K562 (cell line): ENCODE measurements around the gene IRF1. TPM values are rescaled to one million over a fixed set of nuclear protein-coding genes. Genes with fewer than 3 reads are reported as not detected.

Experiments used
- BRD9 ChIP-seq: fragments of 450-650 bp; IDR thresholded peaks from 2 replicates; pipeline ENCODE4 v1.6.1; 2018; ENCODE audit warnings: low read depth; ENCODE audit not compliant: partially characterized antibody
- CREBBP ChIP-seq: IDR thresholded peaks from one replicate; pipeline ENCODE4 v1.6.1; 2012; ENCODE audit warnings: low read depth, mild to moderate bottlenecking, control low read depth, inconsistent platforms, low read length
- CTBP1 ChIP-seq: fragments of 450-650 bp; IDR thresholded peaks from 2 replicates; pipeline ENCODE4 v1.6.1; 2016; ENCODE audit warnings: borderline replicate concordance
- CTCF ChIP-seq, 3 experiments: IDR thresholded peaks in 2 of 3; conservative IDR thresholded peaks in 1 of 3; 2 replicates each; pipeline ENCODE4 v1.5.1; 2011 to 2012; ENCODE audit warnings: low read length in 3 of 3, mild to moderate bottlenecking in 3 of 3, control low read depth in 2 of 3, improper control_type of control experiment in 1 of 3, inconsistent platforms in 1 of 3, low read depth in 1 of 3, mixed read lengths in 1 of 3, moderate library complexity in 1 of 3; ENCODE audit not compliant: insufficient read depth in 2 of 3
- FOXO4 ChIP-seq: fragments of 450-650 bp; formaldehyde crosslinking; IDR thresholded peaks from 2 replicates; pipeline ENCODE4 v1.4.0; 2020; ENCODE audit warnings: mild to moderate bottlenecking, moderate library complexity
- GABPA ChIP-seq: fragments of 200-800 bp; sonication (Bioruptor generic); conservative IDR thresholded peaks from 2 replicates; pipeline ENCODE4 v1.6.1; 2016; ENCODE audit warnings: low read depth, missing genetic modification characterization, missing compliant biosample characterization
- MEF2D ChIP-seq: conservative IDR thresholded peaks from 2 replicates; pipeline ENCODE4 v1.6.1; 2016; ENCODE audit warnings: low read depth, missing genetic modification characterization, missing compliant biosample characterization
- NR4A1 ChIP-seq, 2 experiments: fragments of 250-450 bp in 1 of 2; fragments of 450-650 bp in 1 of 2; sonication (Bioruptor Pico) in 1 of 2; IDR thresholded peaks; 2 replicates each; pipeline versions ENCODE4 v1.4.0 to v1.6.1; 2016 to 2020; ENCODE audit warnings: mild to moderate bottlenecking in 2 of 2, missing compliant biosample characterization in 1 of 2, missing genetic modification characterization in 1 of 2, moderate library complexity in 1 of 2
- RBFOX2 ChIP-seq: fragments of 200-400 bp; formaldehyde crosslinking; IDR thresholded peaks from 2 replicates; pipeline ENCODE4 v1.6.1; 2017; ENCODE audit warnings: low read depth, mild to moderate bottlenecking, low read length, moderate library complexity
- RNF2 ChIP-seq: sonication (generic); IDR thresholded peaks from 2 replicates; pipeline ENCODE4 v1.6.1; 2016
- SRF ChIP-seq, 2 experiments: fragments of 250-450, 450-650 bp in 1 of 2; sonication (Bioruptor Pico) in 1 of 2; sonication (generic) in 1 of 2; formaldehyde crosslinking; IDR thresholded peaks; 2 replicates each; pipeline versions ENCODE4 v1.5.0 to v1.5.1; 2020 to 2022; ENCODE audit warnings: mild to moderate bottlenecking in 1 of 2, missing genetic modification reagents in 1 of 2
- ZBTB17 ChIP-seq: fragments of 450-650 bp; formaldehyde crosslinking; IDR thresholded peaks from 2 replicates; pipeline ENCODE4 v1.4.0; 2020; ENCODE audit warnings: mild to moderate bottlenecking
- ZKSCAN1 ChIP-seq: fragments of 150-350 bp; IDR thresholded peaks from 2 replicates; pipeline ENCODE4 v1.6.1; 2016; ENCODE audit warnings: low read depth, low read length
- ZNF561 ChIP-seq: fragments of 450-650 bp; formaldehyde crosslinking; conservative IDR thresholded peaks from 2 replicates; pipeline ENCODE4 v1.4.0; 2020; ENCODE audit warnings: mild to moderate bottlenecking, moderate library complexity
- ZNF766 ChIP-seq: fragments of 200-800 bp; sonication (Bioruptor generic); conservative IDR thresholded peaks from 2 replicates; pipeline ENCODE4 v1.6.1; 2016; ENCODE audit warnings: missing genetic modification characterization, missing compliant biosample characterization
- ZNF79 ChIP-seq: fragments of 250-450 bp; sonication (Bioruptor Pico); IDR thresholded peaks from 2 replicates; pipeline ENCODE4 v1.4.0; 2020; ENCODE audit warnings: low read depth, mild to moderate bottlenecking, moderate library complexity
- polyA plus RNA-seq, 8 experiments: library from polyadenylated mRNA; depleted of rRNA in 4 of 8; stranded (reverse) in 5 of 8; unstranded in 3 of 8; fragments of >200 nt; fragmentation: Nextera tagmentation in 2 of 8; fragmentation: Illumina TruSeq in 1 of 8; extraction: Ambion mirVana in 2 of 8; extraction: Trizol in 1 of 8; gene quantifications; 2 replicates each; pipeline versions ENCODE4 v1.2.1 to v1.2.3, GENCODE V29; 2011 to 2014; ENCODE audit warnings: inconsistent platforms in 1 of 8, missing spikeins in 1 of 8
- total RNA-seq, 7 experiments: library from RNA; depleted of rRNA in 6 of 7; stranded (reverse); fragments of >200 nt in 6 of 7; fragmentation: Illumina TruSeq in 2 of 7; extraction: Trizol in 2 of 7; gene quantifications; 2 replicates each; pipeline versions ENCODE4 v1.2.1 to v1.2.3, GENCODE V29; 2011 to 2021; ENCODE audit warnings: low replicate concordance in 1 of 7
- TF ChIP-seq, protein P1 (sequence below): fragments of 450-650 bp; formaldehyde crosslinking; IDR thresholded peaks from 2 replicates; pipeline ENCODE4 v1.4.0; 2020; ENCODE audit warnings: mild to moderate bottlenecking, moderate library complexity
- TF ChIP-seq, protein P2 (sequence below): sonication (generic); formaldehyde crosslinking; IDR thresholded peaks from 2 replicates; pipeline ENCODE4 v1.8.0; 2022; ENCODE audit warnings: missing genetic modification reagents, mild to moderate bottlenecking, moderate library complexity, borderline replicate concordance
- TF ChIP-seq, protein P3 (sequence below): fragments of 250-450 bp; sonication (Bioruptor Pico); IDR thresholded peaks from 2 replicates; pipeline ENCODE4 v1.4.0; 2020

The IRF1 gene
- total and polyA plus RNA-seq, 9 of the 15 experiments (the other 6 are each of a cell fraction or from before 2014, with no cell fraction given) = 1.1 to 12.3 (median 5.9) TPM

- TF ChIP-seq MEF2D (no peak), SRF (CRISPR knock-in tag; IDR thresholded peaks at IDR 0.05) (peak in 1 of 2 experiments; percentile 90; a peak in 2 of 4 replicates), RNF2 (peak; percentile 65; the same call in 1 of the 2 replicates), ZNF766 (CRISPR knock-in tag) (peak; percentile 67; the same call in 1 of the 2 replicates), ZNF79 (CRISPR knock-in tag) (peak; percentile 62; the same call in 1 of the 2 replicates), GABPA (tag) (peak; percentile 47; the same call in 1 of the 2 replicates), RBFOX2 (peak; percentile 36; the same call in 1 of the 2 replicates), CTCF (IDR thresholded peaks at IDR 0.05 in 2 of 3, conservative IDR thresholded peaks at IDR 0.05 in 1 of 3; ENCODE audit: insufficient read depth in 2 of 3, low read depth in 1 of 3, low read length in 3 of 3) (no peak), ZKSCAN1 (peak; percentile 13; the same call in 1 of the 2 replicates), BRD9 (no peak), ZBTB17 (CRISPR knock-in tag) (peak; percentile 77), FOXO4 (CRISPR knock-in tag) (0 out of 2 replicates have a peak, but pooled peaks have one; percentile 51), CREBBP (no peak), ZNF561 (peak; percentile 78; the same call in 1 of the 2 replicates), NR4A1 (CRISPR knock-in tag; IDR thresholded peaks at IDR 0.05) (0 out of 2 replicates have a peak, but pooled peaks have one; percentile 22), NR4A1 (tag; IDR thresholded peaks at IDR 0.05) (no peak), CTBP1 (peak; percentile 33; the same call in 1 of the 2 replicates)
- TF ChIP-seq, protein P1, sequence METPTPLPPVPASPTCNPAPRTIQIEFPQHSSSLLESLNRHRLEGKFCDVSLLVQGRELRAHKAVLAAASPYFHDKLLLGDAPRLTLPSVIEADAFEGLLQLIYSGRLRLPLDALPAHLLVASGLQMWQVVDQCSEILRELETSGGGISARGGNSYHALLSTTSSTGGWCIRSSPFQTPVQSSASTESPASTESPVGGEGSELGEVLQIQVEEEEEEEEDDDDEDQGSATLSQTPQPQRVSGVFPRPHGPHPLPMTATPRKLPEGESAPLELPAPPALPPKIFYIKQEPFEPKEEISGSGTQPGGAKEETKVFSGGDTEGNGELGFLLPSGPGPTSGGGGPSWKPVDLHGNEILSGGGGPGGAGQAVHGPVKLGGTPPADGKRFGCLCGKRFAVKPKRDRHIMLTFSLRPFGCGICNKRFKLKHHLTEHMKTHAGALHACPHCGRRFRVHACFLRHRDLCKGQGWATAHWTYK (CRISPR knock-in tag) = peak; percentile 87
- TF ChIP-seq, protein P2, sequence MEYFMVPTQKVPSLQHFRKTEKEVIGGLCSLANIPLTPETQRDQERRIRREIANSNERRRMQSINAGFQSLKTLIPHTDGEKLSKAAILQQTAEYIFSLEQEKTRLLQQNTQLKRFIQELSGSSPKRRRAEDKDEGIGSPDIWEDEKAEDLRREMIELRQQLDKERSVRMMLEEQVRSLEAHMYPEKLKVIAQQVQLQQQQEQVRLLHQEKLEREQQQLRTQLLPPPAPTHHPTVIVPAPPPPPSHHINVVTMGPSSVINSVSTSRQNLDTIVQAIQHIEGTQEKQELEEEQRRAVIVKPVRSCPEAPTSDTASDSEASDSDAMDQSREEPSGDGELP (CRISPR knock-in tag) = peak; percentile 69
- TF ChIP-seq, protein P3, sequence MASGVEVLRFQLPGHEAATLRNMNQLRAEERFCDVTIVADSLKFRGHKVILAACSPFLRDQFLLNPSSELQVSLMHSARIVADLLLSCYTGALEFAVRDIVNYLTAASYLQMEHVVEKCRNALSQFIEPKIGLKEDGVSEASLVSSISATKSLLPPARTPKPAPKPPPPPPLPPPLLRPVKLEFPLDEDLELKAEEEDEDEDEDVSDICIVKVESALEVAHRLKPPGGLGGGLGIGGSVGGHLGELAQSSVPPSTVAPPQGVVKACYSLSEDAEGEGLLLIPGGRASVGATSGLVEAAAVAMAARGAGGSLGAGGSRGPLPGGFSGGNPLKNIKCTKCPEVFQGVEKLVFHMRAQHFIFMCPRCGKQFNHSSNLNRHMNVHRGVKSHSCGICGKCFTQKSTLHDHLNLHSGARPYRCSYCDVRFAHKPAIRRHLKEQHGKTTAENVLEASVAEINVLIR = peak; percentile 39; the same call in 1 of the 2 replicates
Observed at GRCh38 chr5:132466433-132467286, 23.9 kb downstream of the IRF1 start (continued).
